Epithelial cell of proximal tubule (primary cell): Measurements from ENCODE around the gene ALPK3. TPM values are rescaled to one million over a fixed set of nuclear protein-coding genes. Genes with fewer than 3 reads are reported as not detected.

Experiments used
- DNase-seq: peaks from one replicate; pipeline ENCODE4 v3.0.0-alpha.2; 2011; ENCODE audit warnings: low read depth
- H3K4me3 ChIP-seq: 2 replicates; pipeline ENCODE4 v1.5.1; 2011; ENCODE audit warnings: low read depth, mild to moderate bottlenecking, low read length
- total RNA-seq: library from RNA; depleted of rRNA; stranded (reverse); fragments of >200 nt; gene quantifications from 2 replicates; pipeline ENCODE4 v1.2.3, GENCODE V29; 2015
- TF ChIP-seq, protein P1 (sequence below): conservative IDR thresholded peaks from 2 replicates; pipeline ENCODE4 v1.5.1; 2012; ENCODE audit warnings: low read depth, mild to moderate bottlenecking, low read length

ALPK3 gene
- total RNA-seq, 1 donor from 2014 or later = 30.8 TPM

DNA sequence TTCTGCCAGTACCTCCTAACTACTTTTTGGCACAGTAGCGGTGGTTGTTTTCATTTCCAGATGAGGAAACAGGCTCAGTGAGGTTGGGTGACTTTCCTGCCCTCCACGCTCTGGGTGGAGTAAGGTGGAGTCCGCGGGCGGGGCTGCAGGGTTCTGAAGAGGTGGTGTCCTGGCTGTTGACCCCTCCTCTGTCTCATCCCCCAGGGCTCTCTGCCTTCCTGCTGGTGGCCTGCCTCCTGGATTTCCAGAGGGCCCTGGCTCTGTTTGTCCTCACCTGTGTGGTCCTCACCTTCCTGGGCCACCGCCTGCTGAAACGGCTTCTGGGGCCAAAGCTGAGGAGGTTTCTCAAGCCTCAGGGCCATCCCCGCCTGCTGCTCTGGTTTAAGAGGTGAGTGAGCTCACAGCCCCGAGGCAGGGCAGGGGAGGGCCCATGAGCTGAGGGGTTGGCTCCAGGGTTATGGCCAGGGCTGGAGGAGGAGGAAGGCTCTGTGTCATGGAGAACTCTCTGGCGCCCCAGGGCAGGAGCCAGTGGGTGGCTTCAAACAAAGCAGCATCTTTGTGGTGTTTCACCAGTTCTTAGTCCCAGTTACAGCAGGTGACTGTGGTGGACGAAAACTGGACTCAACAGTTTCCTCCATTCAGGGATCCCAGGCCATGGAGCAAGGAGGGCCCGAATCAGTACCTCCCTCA is 77.7 kb downstream of the ALPK3 start:
- DNase-seq = no peak
- H3K4me3 ChIP-seq = no peak overlapping the region
- TF ChIP-seq, protein P1, sequence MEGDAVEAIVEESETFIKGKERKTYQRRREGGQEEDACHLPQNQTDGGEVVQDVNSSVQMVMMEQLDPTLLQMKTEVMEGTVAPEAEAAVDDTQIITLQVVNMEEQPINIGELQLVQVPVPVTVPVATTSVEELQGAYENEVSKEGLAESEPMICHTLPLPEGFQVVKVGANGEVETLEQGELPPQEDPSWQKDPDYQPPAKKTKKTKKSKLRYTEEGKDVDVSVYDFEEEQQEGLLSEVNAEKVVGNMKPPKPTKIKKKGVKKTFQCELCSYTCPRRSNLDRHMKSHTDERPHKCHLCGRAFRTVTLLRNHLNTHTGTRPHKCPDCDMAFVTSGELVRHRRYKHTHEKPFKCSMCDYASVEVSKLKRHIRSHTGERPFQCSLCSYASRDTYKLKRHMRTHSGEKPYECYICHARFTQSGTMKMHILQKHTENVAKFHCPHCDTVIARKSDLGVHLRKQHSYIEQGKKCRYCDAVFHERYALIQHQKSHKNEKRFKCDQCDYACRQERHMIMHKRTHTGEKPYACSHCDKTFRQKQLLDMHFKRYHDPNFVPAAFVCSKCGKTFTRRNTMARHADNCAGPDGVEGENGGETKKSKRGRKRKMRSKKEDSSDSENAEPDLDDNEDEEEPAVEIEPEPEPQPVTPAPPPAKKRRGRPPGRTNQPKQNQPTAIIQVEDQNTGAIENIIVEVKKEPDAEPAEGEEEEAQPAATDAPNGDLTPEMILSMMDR = no peak

DNA sequence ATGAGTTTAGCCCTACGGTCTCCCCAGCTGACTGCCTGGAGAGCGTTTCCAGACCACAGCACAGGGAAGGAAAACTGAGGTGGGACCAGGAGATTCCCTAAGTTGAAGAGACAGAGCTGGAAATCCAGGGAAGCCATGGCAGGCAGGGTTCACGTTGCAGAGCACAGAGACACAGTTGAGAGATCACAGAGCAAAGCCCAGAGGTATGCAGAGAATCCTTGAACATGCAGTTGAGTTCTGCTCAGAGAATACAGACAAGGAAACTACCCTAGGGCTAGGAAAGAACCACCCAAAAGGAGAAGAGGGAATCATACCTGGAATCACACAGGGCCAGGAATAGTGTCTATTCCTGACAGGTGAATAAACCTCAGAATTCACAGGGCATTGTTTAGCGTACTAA is 81.6 kb downstream of the ALPK3 start:
- H3K4me3 ChIP-seq = no peak overlapping the region
- TF ChIP-seq, protein P1 = no peak
- DNase-seq = no peak

DNA sequence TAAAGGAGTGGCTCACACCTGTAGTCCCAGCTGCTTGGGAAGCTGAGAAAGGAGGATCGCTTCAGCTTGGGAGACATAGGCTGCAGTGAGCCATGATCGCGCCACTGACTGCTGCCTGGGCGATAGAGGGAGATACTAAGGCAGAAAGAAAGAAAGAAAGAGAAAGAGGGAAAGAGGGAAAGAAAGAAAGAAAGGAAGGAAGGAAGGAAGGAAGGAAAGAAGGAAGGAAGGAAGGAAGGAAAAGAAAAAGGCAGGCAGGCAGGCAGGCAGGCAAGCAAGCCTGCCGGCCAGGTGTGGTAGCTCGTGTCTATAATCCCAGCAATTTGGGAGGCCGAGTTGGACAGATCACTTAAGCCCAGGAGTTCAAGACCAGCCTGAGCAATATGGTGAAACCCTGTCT is 82.6 kb downstream of the ALPK3 start:
- H3K4me3 ChIP-seq = no peak overlapping the region
- TF ChIP-seq, protein P1 = no peak
- DNase-seq = no peak

DNA sequence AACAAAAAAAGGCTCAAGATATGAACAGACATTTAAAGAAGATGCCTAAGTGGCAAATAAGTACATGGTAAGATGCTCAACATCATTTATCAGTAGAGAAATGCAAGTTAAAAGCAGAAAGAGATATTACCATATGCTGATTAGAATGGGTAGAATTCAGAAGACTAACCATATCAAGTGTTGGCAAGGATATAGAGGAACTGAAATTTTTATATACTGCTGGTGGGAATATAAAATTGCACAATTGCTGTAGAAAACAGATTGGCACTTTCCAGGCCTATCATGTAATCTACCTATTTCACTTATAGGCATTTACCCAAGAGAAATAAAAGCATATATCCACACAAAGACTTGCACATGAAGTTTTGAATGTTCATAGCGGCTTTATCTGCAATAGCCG is 84.4 kb downstream of the ALPK3 start:
- TF ChIP-seq, protein P1 = no peak
- DNase-seq = no peak
- no peak overlapping the region for H3K4me3 ChIP-seq

- DNase-seq = no peak
- TF ChIP-seq, protein P1 = no peak
- H3K4me3 ChIP-seq = no peak overlapping the region
Observed at GRCh38 chr15:84903751-84904150, 86.6 kb downstream of the ALPK3 start.

GRCh38 chr15:84904419-84904818 is 87.3 kb downstream of the ALPK3 start:
- no peak overlapping the region for H3K4me3 ChIP-seq
- DNase-seq = no peak
- TF ChIP-seq, protein P1 = no peak
